Measurements from ENCODE around the gene HRH2.

HRH2 gene

GRCh38 chr5:175692235-175692995, 34.5 kb downstream of the HRH2 start:
- DNase-seq (ENCODE audit: low spot score) = no peak

- no peak for DNase-seq (ENCODE audit: low spot score)
These were observed 35.3 kb downstream of the HRH2 start for GRCh38 chr5:175692996-175693710.

- DNase-seq (ENCODE audit: low spot score) = no peak
These were observed 35.9 kb downstream of the HRH2 start for GRCh38 chr5:175693741-175694140.

GRCh38 chr5:175694371-175695160, 36.7 kb downstream of the HRH2 start:
- DNase-seq (ENCODE audit: low spot score) = no peak

- DNase-seq (ENCODE audit: low spot score) = no peak
These were observed 37.6 kb downstream of the HRH2 start for GRCh38 chr5:175695161-175696126.

- DNase-seq (ENCODE audit: low spot score) = no peak
These were observed 38.4 kb downstream of the HRH2 start for GRCh38 chr5:175696139-175696854.

- no peak for DNase-seq (ENCODE audit: low spot score)
These were observed 39.0 kb downstream of the HRH2 start for GRCh38 chr5:175696855-175697198.

GRCh38 chr5:175697846-175698245, 40.0 kb downstream of the HRH2 start:
- no peak for DNase-seq (ENCODE audit: low spot score)

GRCh38 chr5:175698401-175699115, 40.7 kb downstream of the HRH2 start:
- no peak for DNase-seq (ENCODE audit: low spot score)

- no peak for DNase-seq (ENCODE audit: low spot score)
These were observed 43.1 kb downstream of the HRH2 start for GRCh38 chr5:175700991-175701390.

- no peak for DNase-seq (ENCODE audit: low spot score)
These were observed 43.9 kb downstream of the HRH2 start for GRCh38 chr5:175701797-175702196.

- DNase-seq (ENCODE audit: low spot score) = peak; percentile 41
These were observed 48.6 kb downstream of the HRH2 start for GRCh38 chr5:175706499-175706898.

- DNase-seq (ENCODE audit: low spot score) = no peak
These were observed 50.0 kb downstream of the HRH2 start for GRCh38 chr5:175707751-175708375.

GRCh38 chr5:175709276-175709781, 51.5 kb downstream of the HRH2 start:
- DNase-seq (ENCODE audit: low spot score) = no peak

GRCh38 chr5:175710326-175710725, 52.5 kb downstream of the HRH2 start:
- no peak for DNase-seq (ENCODE audit: low spot score)

- DNase-seq (ENCODE audit: low spot score) = no peak
These were observed 53.2 kb downstream of the HRH2 start for GRCh38 chr5:175711031-175711430.

- DNase-seq (ENCODE audit: low spot score) = no peak
These were observed 53.8 kb downstream of the HRH2 start for GRCh38 chr5:175711472-175712312.

GRCh38 chr5:175712313-175712680, 54.4 kb downstream of the HRH2 start:
- DNase-seq (ENCODE audit: low spot score) = no peak

- no peak for DNase-seq (ENCODE audit: low spot score)
These were observed 54.8 kb downstream of the HRH2 start for GRCh38 chr5:175712681-175713085.
